HCT116 (cell line): ENCODE data around the gene DNM1. TPM values are rescaled to one million over a fixed set of nuclear protein-coding genes. Genes with fewer than 3 reads are reported as not detected.

Experiments
- ATAC-seq: fragments of 200-7000 bp; cut with Tn5 transposase; 2 replicates; pipeline ENCODE4 v1.9.1; 2020; ENCODE audit warnings: mild to moderate bottlenecking, moderate library complexity
- BruUV-seq: library from RNA; stranded (reverse); fragments of 400-500 nt; replicated peaks from 2 replicates; lab custom pipeline; 2021; lab: Mats Ljungman, UMichigan
- CTCF ChIA-PET: fragments of 300-600 bp; sonication (Branson Sonifier 250); formaldehyde crosslinking; loops from one replicate; lab custom pipeline; 2021; ENCODE audit warnings: antibody characterized with exemption; lab: Charles Lee
- POLR2A ChIA-PET: fragments of 300-600, 350-600 bp; sonication (Branson Sonifier 250); formaldehyde crosslinking; loops from one replicate; lab custom pipeline; 2021; ENCODE audit warnings: antibody characterized with exemption; lab: Charles Lee
- RAD21 ChIA-PET, 2 experiments: fragments of 300-600 bp; sonication (Branson Sonifier 250); formaldehyde crosslinking; loops; one replicate each; lab custom pipeline; 2023; ENCODE audit warnings: low total read pairs in 2 of 2; ENCODE audit not compliant: uncharacterized antibody in 2 of 2, unreplicated experiment in 2 of 2, low non-redundant PET in 1 of 2; lab: Charles Lee
- DNase-seq: peaks from one replicate; pipeline ENCODE4 v3.0.0-alpha.2; 2010; ENCODE audit warnings: low read depth, low spot score
- H2AFZ ChIP-seq: fragments of 200-600 bp; shearing (Covaris generic), sonication (generic); 2 replicates; pipeline ENCODE4 v1.6.1; 2017; ENCODE audit warnings: low read depth, mixed run types, mixed read lengths, antibody characterized with exemption, low read length; ENCODE audit not compliant: poor library complexity, severe bottlenecking
- H3K27ac ChIP-seq: 2 replicates; pipeline ENCODE4 v1.5.1; 2012; ENCODE audit warnings: low read depth, low read length
- H3K27me3 ChIP-seq: fragments of 200-600 bp; sonication (generic); 2 replicates; pipeline ENCODE4 v1.6.1; 2016; ENCODE audit warnings: mixed run types, low read length, mixed read lengths; ENCODE audit not compliant: insufficient read depth
- H3K36me3 ChIP-seq, 2 experiments: fragments of 200-500 bp in 1 of 2; fragments of 200-600 bp in 1 of 2; sonication (Bioruptor generic) in 1 of 2; sonication (generic) in 1 of 2; 2 replicates each; pipeline versions ENCODE4 v1.5.1 to v1.6.1; 2014 to 2016; ENCODE audit warnings: low read length in 2 of 2, inconsistent platforms in 1 of 2, mixed read lengths in 1 of 2, mixed run types in 1 of 2; ENCODE audit not compliant: insufficient read depth in 2 of 2, control insufficient read depth in 1 of 2
- H3K4me1 ChIP-seq, 2 experiments: fragments of 200-600 bp in 1 of 2; sonication (generic) in 1 of 2; 2 replicates each; pipeline versions ENCODE4 v1.5.1 to v1.6.1; 2012 to 2017; ENCODE audit warnings: low read length in 2 of 2, inconsistent platforms in 1 of 2, mild to moderate bottlenecking in 1 of 2, mixed read lengths in 1 of 2, mixed run types in 1 of 2, moderate library complexity in 1 of 2; ENCODE audit not compliant: insufficient read depth in 2 of 2, control insufficient read depth in 1 of 2
- H3K4me2 ChIP-seq: fragments of 200-600 bp; sonication (generic); 2 replicates; pipeline ENCODE4 v1.6.1; 2017; ENCODE audit warnings: mixed run types, low read length, mixed read lengths
- H3K4me3 ChIP-seq, 2 experiments: fragments of 200-600 bp in 1 of 2; sonication (generic) in 1 of 2; replicated peaks in 1 of 2; 2 replicates each; pipeline ENCODE4 v1.5.1; 2011 to 2016; ENCODE audit warnings: low read length in 2 of 2, control low read depth in 1 of 2, low read depth in 1 of 2, mild to moderate bottlenecking in 1 of 2, mixed read lengths in 1 of 2, mixed run types in 1 of 2
- H3K79me2 ChIP-seq: fragments of 200-600 bp; sonication (generic); 2 replicates; pipeline ENCODE4 v1.6.1; 2017; ENCODE audit warnings: mild to moderate bottlenecking, mixed run types, low read length, moderate library complexity, mixed read lengths; ENCODE audit not compliant: insufficient read depth
- H3K9ac ChIP-seq: fragments of 200-600 bp; sonication (generic); 2 replicates; pipeline ENCODE4 v1.6.1; 2016; ENCODE audit warnings: low read length, mixed read lengths
- H3K9me2 ChIP-seq: fragments of 200-600 bp; sonication (generic), shearing (Covaris generic); 2 replicates; pipeline ENCODE4 v1.6.1; 2017; ENCODE audit warnings: mixed run types, mild to moderate bottlenecking, moderate library complexity; ENCODE audit not compliant: insufficient read depth
- H3K9me3 ChIP-seq, 2 experiments: fragments of 200-500 bp in 1 of 2; fragments of 200-600 bp in 1 of 2; sonication (Bioruptor generic) in 1 of 2; sonication (generic) in 1 of 2; 2 replicates each; pipeline ENCODE4 v1.6.1; 2014 to 2017; ENCODE audit warnings: low read length in 2 of 2, mixed read lengths in 2 of 2, inconsistent platforms in 1 of 2, low read depth in 1 of 2, mild to moderate bottlenecking in 1 of 2, mixed run types in 1 of 2, moderate library complexity in 1 of 2; ENCODE audit not compliant: control insufficient read depth in 1 of 2, insufficient read depth in 1 of 2
- H4K20me1 ChIP-seq: fragments of 200-600 bp; sonication (generic), shearing (Covaris generic); 2 replicates; pipeline ENCODE4 v1.6.1; 2017; ENCODE audit warnings: mixed run types, mild to moderate bottlenecking, moderate library complexity; ENCODE audit not compliant: insufficient read depth
- CEBPB ChIP-seq: IDR thresholded peaks from 2 replicates; pipeline ENCODE4 v1.6.1; 2012; ENCODE audit warnings: low read depth
- EGR1 ChIP-seq: IDR thresholded peaks from 2 replicates; pipeline ENCODE4 v1.6.1; 2012; ENCODE audit warnings: low read depth
- ELF1 ChIP-seq: IDR thresholded peaks from 2 replicates; pipeline ENCODE4 v1.6.1; 2012; ENCODE audit warnings: low read depth, borderline replicate concordance
- MAX ChIP-seq: IDR thresholded peaks from 2 replicates; pipeline ENCODE4 v1.6.1; 2012
- RAD21 ChIP-seq: IDR thresholded peaks from 2 replicates; pipeline ENCODE4 v1.6.1; 2012; ENCODE audit warnings: low read depth, mild to moderate bottlenecking
- REST ChIP-seq: IDR thresholded peaks from 2 replicates; pipeline ENCODE4 v1.6.1; 2012; ENCODE audit warnings: low read depth
- SIN3A ChIP-seq: IDR thresholded peaks from 2 replicates; pipeline ENCODE4 v1.6.1; 2012; ENCODE audit warnings: low read depth
- SP1 ChIP-seq: IDR thresholded peaks from 2 replicates; pipeline ENCODE4 v1.6.1; 2012; ENCODE audit warnings: low read depth
- TCF7L2 ChIP-seq: IDR thresholded peaks from 2 replicates; pipeline ENCODE4 v1.7.0; 2011; ENCODE audit warnings: borderline replicate concordance, inconsistent platforms; ENCODE audit not compliant: insufficient read depth, insufficient read length; ENCODE audit errors: extremely low read depth
- YY1 ChIP-seq: IDR thresholded peaks from 2 replicates; pipeline ENCODE4 v1.6.1; 2011; ENCODE audit warnings: low read length, low read depth, moderate library complexity, mild to moderate bottlenecking; ENCODE audit not compliant: insufficient replicate concordance; ENCODE audit errors: extremely low read depth
- ZFX ChIP-seq: fragments of 450-650 bp; IDR thresholded peaks from 2 replicates; pipeline ENCODE4 v1.6.1; 2017
- ZNF274 ChIP-seq: fragments of 200-500 bp; sonication (Bioruptor generic); IDR thresholded peaks from 2 replicates; pipeline ENCODE4 v1.6.1; 2014; ENCODE audit warnings: mild to moderate bottlenecking, low read depth, low read length, inconsistent platforms
- intact Hi-C: fragments of 100-400 bp; cut with micrococcal nuclease; formaldehyde crosslinking; loops from 2 replicates; pipeline ENCODE4 v1.10.0; 2022
- total RNA-seq: library from RNA; stranded (reverse); gene quantifications from one replicate; pipeline ENCODE4 v1.2.1, GENCODE V29; 2021; ENCODE audit not compliant: unreplicated experiment

Gene DNM1
- total RNA-seq, 1 experiment from 2014 or later: 12.0 TPM

GRCh38 chr9:128161215-128161902, 41.8 kb upstream of the DNM1 start:
- H3K27ac ChIP-seq: no peak overlapping the region
- no peak overlapping the region for H2AFZ ChIP-seq
- TF ChIP-seq EGR1 (no peak), RAD21 (no peak)
- H3K9me2 ChIP-seq: no peaks in the 10 kb centered on the region
- no peaks in the 10 kb centered on the region for H3K27me3 ChIP-seq
- no TSS peak for BruUV-seq
- peaks cover 0 to 17% of the 10 kb centered on the region in 2 experiments; a peak in 2 of 4 replicates for H3K4me1 ChIP-seq
- DNase-seq (no peak), ATAC-seq (no peak)
- peaks cover 13% of the 10 kb centered on the region for H3K79me2 ChIP-seq
- H3K4me2 ChIP-seq: peak overlapping the region; percentile 96
- no peaks in the 10 kb centered on the region for H4K20me1 ChIP-seq
- H3K9ac ChIP-seq: peak overlapping the region; percentile 96
- intact Hi-C loops: no loop called here
- POLR2A ChIA-PET: interaction anchor here (0.7 kb wide), 2 partner anchors 10 to 904 kb away, joined by 3 read pairs; no protein-coding TSS in a partner anchor
- RAD21 ChIA-PET: no interaction called here
- H3K4me3 ChIP-seq: peak overlapping the region; percentile 91 to 99
- H3K36me3 ChIP-seq: peaks cover 3 to 7% of the 10 kb centered on the region in 2 experiments; a peak in 3 of 4 replicates
- no peaks in the 10 kb centered on the region for H3K9me3 ChIP-seq
- CTCF ChIA-PET: no interaction called here

GRCh38 chr9:128162215-128163026, 40.8 kb upstream of the DNM1 start:
- peaks cover 13% of the 10 kb centered on the region for H3K79me2 ChIP-seq
- H3K9me2 ChIP-seq: no peaks in the 10 kb centered on the region
- TF ChIP-seq MAX: no peak
- no peak for TF ChIP-seq ELF1
- no peak for TF ChIP-seq TCF7L2
- TF ChIP-seq SP1: no peak
- no peak for TF ChIP-seq ZNF274
- TF ChIP-seq ZFX: no peak
- TF ChIP-seq SIN3A: no peak
- TF ChIP-seq YY1: no peak
- no peak for TF ChIP-seq CEBPB
- no peak for TF ChIP-seq REST
- TF ChIP-seq, all 23 proteins: peak for 0
- Histone ChIP-seq H3K36me3 (peaks cover 8 to 14% of the 10 kb centered on the region in 2 experiments; a peak in 3 of 4 replicates), H3K4me1 (peaks cover 0 to 17% of the 10 kb centered on the region in 2 experiments; a peak in 2 of 4 replicates), H3K9ac (no peak overlapping the region), H3K4me2 (no peak overlapping the region), H4K20me1 (no peaks in the 10 kb centered on the region), H2AFZ (no peak overlapping the region), H3K4me3 (no peak overlapping the region), H3K27ac (no peak overlapping the region), H3K27me3 (no peaks in the 10 kb centered on the region), H3K9me3 (no peaks in the 10 kb centered on the region)
- no peak for DNase-seq
- intact Hi-C loops: no loop called here
- ChIA-PET CTCF (interaction anchor here (0.8 kb wide), 1 partner anchor 21 kb away, joined by 3 read pairs; no protein-coding TSS in a partner anchor), POLR2A (no interaction called here), RAD21 (no interaction called here)
- ATAC-seq: no peak
- BruUV-seq: no TSS peak
